ENCODE results near the gene ATP13A1. TPM values are rescaled to one million over a fixed set of nuclear protein-coding genes. Genes with fewer than 3 reads are reported as not detected.
"Not testable (repeated sequence)": the region's sequence is repeated elsewhere in the genome, so short reads cannot be mapped to it uniquely, and the experiment has no call there.

ATP13A1 gene
- total RNA-seq, 2 donors from 2014 or later, result 77.0 to 79.8 TPM

DNA sequence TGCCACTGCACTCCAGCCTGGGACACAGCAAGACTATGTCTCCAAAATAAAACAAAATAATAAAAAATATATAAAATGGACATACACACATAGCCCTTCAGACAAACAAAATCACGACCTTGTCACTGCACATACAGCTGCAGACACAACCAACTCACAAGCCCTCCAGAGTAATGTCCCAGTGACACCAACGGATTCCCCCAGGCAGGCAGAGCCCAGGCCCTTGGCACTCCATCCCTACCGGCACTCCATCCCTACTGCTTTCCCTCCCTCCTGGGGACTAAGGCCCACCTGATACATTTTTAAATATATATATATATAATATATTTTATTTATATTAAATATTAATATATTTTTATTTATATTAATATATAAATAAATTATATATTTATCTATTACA is 23.6 kb upstream of the ATP13A1 start:
- Histone ChIP-seq H3K27me3 (ENCODE audit: control insufficient read depth, insufficient read depth, low read length, poor library complexity, severe bottlenecking) (no peaks in the 10 kb centered on the region), H3K9me3 (ENCODE audit: control insufficient read depth, low read length) (peaks cover 18% of the 10 kb centered on the region), H3K36me3 (ENCODE audit: control insufficient read depth, insufficient read depth, low read length) (peaks cover 14% of the 10 kb centered on the region), H3K9ac (ENCODE audit: extremely low read depth, low read length, poor library complexity, severe bottlenecking) (no peak overlapping the region), H3K4me1 (ENCODE audit: control insufficient read depth, insufficient read depth, low read length) (no peaks in the 10 kb centered on the region), H3K4me3 (ENCODE audit: low read length) (no peak overlapping the region), H3K27ac (ENCODE audit: low read depth, low read length) (no peak overlapping the region)
- TF ChIP-seq, protein P1, sequence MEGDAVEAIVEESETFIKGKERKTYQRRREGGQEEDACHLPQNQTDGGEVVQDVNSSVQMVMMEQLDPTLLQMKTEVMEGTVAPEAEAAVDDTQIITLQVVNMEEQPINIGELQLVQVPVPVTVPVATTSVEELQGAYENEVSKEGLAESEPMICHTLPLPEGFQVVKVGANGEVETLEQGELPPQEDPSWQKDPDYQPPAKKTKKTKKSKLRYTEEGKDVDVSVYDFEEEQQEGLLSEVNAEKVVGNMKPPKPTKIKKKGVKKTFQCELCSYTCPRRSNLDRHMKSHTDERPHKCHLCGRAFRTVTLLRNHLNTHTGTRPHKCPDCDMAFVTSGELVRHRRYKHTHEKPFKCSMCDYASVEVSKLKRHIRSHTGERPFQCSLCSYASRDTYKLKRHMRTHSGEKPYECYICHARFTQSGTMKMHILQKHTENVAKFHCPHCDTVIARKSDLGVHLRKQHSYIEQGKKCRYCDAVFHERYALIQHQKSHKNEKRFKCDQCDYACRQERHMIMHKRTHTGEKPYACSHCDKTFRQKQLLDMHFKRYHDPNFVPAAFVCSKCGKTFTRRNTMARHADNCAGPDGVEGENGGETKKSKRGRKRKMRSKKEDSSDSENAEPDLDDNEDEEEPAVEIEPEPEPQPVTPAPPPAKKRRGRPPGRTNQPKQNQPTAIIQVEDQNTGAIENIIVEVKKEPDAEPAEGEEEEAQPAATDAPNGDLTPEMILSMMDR (conservative IDR thresholded peaks at IDR 0.05), result no peak
- H3K27ac Mint-ChIP-seq, result no peak overlapping the region
- H3K9me3 Mint-ChIP-seq, result peaks cover 29% of the 10 kb centered on the region
- no peaks in the 10 kb centered on the region for H3K27me3 Mint-ChIP-seq (ENCODE audit: insufficient read depth)
- DNase-seq, result no peak
- peaks cover 26% of the 10 kb centered on the region for H3K36me3 Mint-ChIP-seq (ENCODE audit: low read depth)
- no peak overlapping the region for H3K4me3 Mint-ChIP-seq
- no peaks in the 10 kb centered on the region for H3K4me1 Mint-ChIP-seq
- 96% methylated on average over 3 of the region's 3 CpGs; no CpG with 5 or more reads in 1 of the 2 experiments for WGBS, 2 experiments (ENCODE audit: insufficient coverage in 1 of 2, insufficient read length in 1 of 2)

DNA sequence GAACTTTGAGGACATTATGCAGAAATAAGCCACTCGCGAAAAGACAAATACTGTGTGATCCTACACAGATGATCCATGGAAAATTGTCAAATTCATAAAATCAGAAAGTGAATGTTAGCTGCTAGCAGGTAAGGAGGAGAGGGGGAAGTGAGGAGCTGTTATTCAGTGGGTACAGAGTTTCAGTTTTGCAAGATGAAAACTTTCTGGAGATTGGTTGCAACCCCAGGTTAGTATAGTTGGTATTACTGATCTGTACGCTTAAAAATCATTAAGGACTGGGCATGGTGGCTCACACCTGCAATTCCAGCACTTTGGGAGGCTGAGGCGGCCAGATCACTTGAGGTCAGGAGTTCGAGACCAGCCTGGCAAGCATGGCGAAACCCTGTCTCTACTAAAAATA is 23.1 kb upstream of the ATP13A1 start:
- DNase-seq, result no peak
- Histone ChIP-seq H3K36me3 (ENCODE audit: control insufficient read depth, insufficient read depth, low read length) (peaks cover 17% of the 10 kb centered on the region), H3K9me3 (ENCODE audit: control insufficient read depth, low read length) (peaks cover 20% of the 10 kb centered on the region), H3K9ac (ENCODE audit: extremely low read depth, low read length, poor library complexity, severe bottlenecking) (no peak overlapping the region), H3K27me3 (ENCODE audit: control insufficient read depth, insufficient read depth, low read length, poor library complexity, severe bottlenecking) (no peaks in the 10 kb centered on the region), H3K4me3 (ENCODE audit: low read length) (no peak overlapping the region), H3K27ac (ENCODE audit: low read depth, low read length) (no peak overlapping the region), H3K4me1 (ENCODE audit: control insufficient read depth, insufficient read depth, low read length) (no peaks in the 10 kb centered on the region)
- H3K4me3 Mint-ChIP-seq, result no peak overlapping the region
- H3K9me3 Mint-ChIP-seq, result peaks cover 32% of the 10 kb centered on the region
- H3K4me1 Mint-ChIP-seq, result no peaks in the 10 kb centered on the region
- TF ChIP-seq, protein P1 (conservative IDR thresholded peaks at IDR 0.05), result no peak
- WGBS, 2 experiments (ENCODE audit: insufficient coverage in 1 of 2, insufficient read length in 1 of 2), result 93 to 96% methylated on average over 5 to 6 of the region's 6 CpGs
- H3K27ac Mint-ChIP-seq, result no peak overlapping the region
- no peaks in the 10 kb centered on the region for H3K27me3 Mint-ChIP-seq (ENCODE audit: insufficient read depth)
- H3K36me3 Mint-ChIP-seq (ENCODE audit: low read depth), result peaks cover 29% of the 10 kb centered on the region

DNA sequence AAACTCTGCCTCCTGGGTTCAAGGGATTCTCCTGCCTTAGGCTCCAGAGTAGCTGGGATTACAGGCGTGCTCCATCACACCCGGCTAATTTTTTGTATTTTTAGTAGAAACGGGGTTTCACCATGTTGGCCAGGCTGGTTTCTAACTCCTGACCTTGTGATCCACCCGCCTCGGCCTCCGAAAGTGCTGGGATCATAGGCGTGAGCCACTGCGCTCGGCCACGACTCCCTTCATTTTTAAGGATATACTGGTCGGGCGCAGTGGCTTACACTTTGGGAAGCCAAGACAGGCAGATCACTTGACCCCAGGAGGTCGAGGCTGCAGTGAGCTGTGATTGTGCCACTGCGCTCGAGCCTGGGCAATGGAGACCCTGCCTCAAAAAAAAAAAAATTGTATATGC is 22.6 kb upstream of the ATP13A1 start:
- H3K4me3 ChIP-seq (ENCODE audit: low read length); DNase-seq; H3K4me1 Mint-ChIP-seq; H3K9ac ChIP-seq (ENCODE audit: extremely low read depth, low read length, poor library complexity, severe bottlenecking); H3K4me1 ChIP-seq (ENCODE audit: control insufficient read depth, insufficient read depth, low read length); H3K27ac Mint-ChIP-seq; H3K27me3 ChIP-seq (ENCODE audit: control insufficient read depth, insufficient read depth, low read length, poor library complexity, severe bottlenecking); H3K27me3 Mint-ChIP-seq (ENCODE audit: insufficient read depth); H3K27ac ChIP-seq (ENCODE audit: low read depth, low read length); H3K4me3 Mint-ChIP-seq: not testable (repeated sequence)
- H3K36me3 ChIP-seq (ENCODE audit: control insufficient read depth, insufficient read depth, low read length), result peaks cover 22% of the 10 kb centered on the region
- peaks cover 24% of the 10 kb centered on the region for H3K9me3 ChIP-seq (ENCODE audit: control insufficient read depth, low read length)
- Mint-ChIP-seq H3K36me3 (ENCODE audit: low read depth) (peaks cover 34% of the 10 kb centered on the region), H3K9me3 (peaks cover 36% of the 10 kb centered on the region)
- WGBS, 2 experiments (ENCODE audit: insufficient coverage in 1 of 2, insufficient read length in 1 of 2), result 93 to 94% methylated on average over 13 to 14 of the region's 15 CpGs
